Breast epithelium (tissue), 3 donors: Measurements from ENCODE around the gene TM7SF2.

ENCODE experiments used
- CTCF ChIP-seq, 3 donors: fragments of 450-650 bp; IDR thresholded peaks; one replicate each; pipeline ENCODE4 v1.5.1; 2016 to 2017; ENCODE audit warnings: antibody characterized with exemption in 3 of 3, mild to moderate bottlenecking in 3 of 3, moderate library complexity in 3 of 3
- POLR2A ChIP-seq: fragments of 450-650 bp; IDR thresholded peaks from one replicate; pipeline ENCODE4 v1.6.1; 2016; ENCODE audit warnings: antibody characterized with exemption, mild to moderate bottlenecking, moderate library complexity

- TF ChIP-seq CTCF (IDR thresholded peaks at IDR 0.05) (no peak), POLR2A (no peak)
Measured at GRCh38 chr11:65096926-65097325, 14.7 kb upstream of the TM7SF2 start.
